Esophagus squamous epithelium (tissue), 5 donors: ENCODE results near the gene CROCC2. TPM values are rescaled to one million over a fixed set of nuclear protein-coding genes. Genes with fewer than 3 reads are reported as not detected.

Source experiments
- DNase-seq: peaks from one replicate; lab custom pipeline; 2025; lab: John Stamatoyannopoulos, UW
- H3K27ac ChIP-seq, 4 donors: fragments of 200-600 bp; sonication (generic); one replicate each; pipeline ENCODE4 v1.5.1; 2016 to 2019; ENCODE audit warnings: mild to moderate bottlenecking in 1 of 4
- H3K27me3 ChIP-seq, 4 donors: fragments of 200-600 bp; sonication (generic); 1 replicate in 3 of 4; 2 replicates in 1 of 4; pipeline versions ENCODE4 v1.5.1 to v1.6.0; 2017 to 2021; ENCODE audit warnings: antibody characterized with exemption in 1 of 4
- H3K36me3 ChIP-seq, 3 donors: fragments of 200-600 bp; sonication (generic); one replicate each; pipeline ENCODE4 v1.5.1; 2016 to 2019
- H3K4me1 ChIP-seq, 3 donors: fragments of 200-600 bp; sonication (generic); one replicate each; pipeline ENCODE4 v1.5.1; 2017 to 2019
- H3K4me3 ChIP-seq, 4 donors: fragments of 200-600 bp; sonication (generic); 1 replicate in 3 of 4; 2 replicates in 1 of 4; pipeline ENCODE4 v1.5.1; 2016 to 2019; ENCODE audit warnings: mild to moderate bottlenecking in 2 of 4, moderate library complexity in 1 of 4
- H3K9me3 ChIP-seq, 3 donors: fragments of 200-600 bp; sonication (generic); one replicate each; pipeline ENCODE4 v1.5.1; 2016 to 2019
- POLR2A ChIP-seq, 4 donors: fragments of 450-650 bp; IDR thresholded peaks; one replicate each; pipeline ENCODE4 v1.6.1; 2017; ENCODE audit warnings: antibody characterized with exemption in 4 of 4, mild to moderate bottlenecking in 4 of 4, moderate library complexity in 3 of 4
- WGBS, 2 donors: methylation state at CpG; one replicate each; pipeline ENCODE4 v1.1.5; 2018; 5-methylcytosine and 5-hydroxymethylcytosine counted together
- intact Hi-C: fragments of 100-400 bp; cut with DNase I; formaldehyde crosslinking; loops from one replicate; pipeline ENCODE4 v1.15.0; 2022
- total RNA-seq, 4 donors: library from RNA; depleted of rRNA; stranded (reverse); fragments of >200 nt; gene quantifications; one replicate each; pipeline ENCODE4 v1.1.0, GENCODE V29; 2016
- TF ChIP-seq, protein P1 (sequence below), 6 experiments: fragments of 450-650 bp in 4 of 6; fragments of 200-600 bp in 2 of 6; sonication (generic) in 2 of 6; IDR thresholded peaks; one replicate each; pipeline ENCODE4 v1.5.1; 2016 to 2019; ENCODE audit warnings: antibody characterized with exemption in 6 of 6, mild to moderate bottlenecking in 4 of 6, moderate library complexity in 4 of 6
- donor health status: DM: yes; HTN: yes; CAD: no.

The CROCC2 gene
- total RNA-seq, 4 donors from 2014 or later, result not detected

GRCh38 chr2:240948086-240948485 lies 42.0 kb downstream of the CROCC2 start:
- Histone ChIP-seq H3K4me1 (peaks cover 10 to 15% (median 12%) of the 10 kb centered on the region in 3 donors), H3K27me3 (peaks cover 0 to 8% (median 0%) of the 10 kb centered on the region in 4 donors), H3K36me3 (no peaks in the 10 kb centered on the region), H3K9me3 (peaks cover 0 to 11% (median 0%) of the 10 kb centered on the region in 3 donors), H3K27ac (no peak overlapping the region), H3K4me3 (no peak overlapping the region)
- no peak for TF ChIP-seq POLR2A (IDR thresholded peaks at IDR 0.05)
- TF ChIP-seq, protein P1, sequence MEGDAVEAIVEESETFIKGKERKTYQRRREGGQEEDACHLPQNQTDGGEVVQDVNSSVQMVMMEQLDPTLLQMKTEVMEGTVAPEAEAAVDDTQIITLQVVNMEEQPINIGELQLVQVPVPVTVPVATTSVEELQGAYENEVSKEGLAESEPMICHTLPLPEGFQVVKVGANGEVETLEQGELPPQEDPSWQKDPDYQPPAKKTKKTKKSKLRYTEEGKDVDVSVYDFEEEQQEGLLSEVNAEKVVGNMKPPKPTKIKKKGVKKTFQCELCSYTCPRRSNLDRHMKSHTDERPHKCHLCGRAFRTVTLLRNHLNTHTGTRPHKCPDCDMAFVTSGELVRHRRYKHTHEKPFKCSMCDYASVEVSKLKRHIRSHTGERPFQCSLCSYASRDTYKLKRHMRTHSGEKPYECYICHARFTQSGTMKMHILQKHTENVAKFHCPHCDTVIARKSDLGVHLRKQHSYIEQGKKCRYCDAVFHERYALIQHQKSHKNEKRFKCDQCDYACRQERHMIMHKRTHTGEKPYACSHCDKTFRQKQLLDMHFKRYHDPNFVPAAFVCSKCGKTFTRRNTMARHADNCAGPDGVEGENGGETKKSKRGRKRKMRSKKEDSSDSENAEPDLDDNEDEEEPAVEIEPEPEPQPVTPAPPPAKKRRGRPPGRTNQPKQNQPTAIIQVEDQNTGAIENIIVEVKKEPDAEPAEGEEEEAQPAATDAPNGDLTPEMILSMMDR (IDR thresholded peaks at IDR 0.05), result no peak
- intact Hi-C loops, result no loop called here
- no peak for DNase-seq
- WGBS, 2 donors, result 95 to 96% methylated on average over 6 to 7 of the region's 8 CpGs

GRCh38 chr2:240948905-240949790 lies 43.0 kb downstream of the CROCC2 start:
- peaks cover 0 to 11% (median 0%) of the 10 kb centered on the region in 3 donors for H3K9me3 ChIP-seq
- no peaks in the 10 kb centered on the region for H3K36me3 ChIP-seq
- H3K27me3 ChIP-seq, result peaks cover 0 to 8% (median 0%) of the 10 kb centered on the region in 4 donors
- no peak for TF ChIP-seq POLR2A (IDR thresholded peaks at IDR 0.05)
- TF ChIP-seq, protein P1 (IDR thresholded peaks at IDR 0.05), result no peak
- H3K4me1 ChIP-seq, result peaks cover 10 to 15% (median 12%) of the 10 kb centered on the region in 3 donors
- H3K27ac ChIP-seq, result no peak overlapping the region
- intact Hi-C loops, result no loop called here
- no peak overlapping the region for H3K4me3 ChIP-seq
- DNase-seq, result no peak
- WGBS, 2 donors, result 90 to 91% methylated on average over 13 to 16 of the region's 23 CpGs

- Histone ChIP-seq H3K9me3 (peaks cover 0 to 11% (median 0%) of the 10 kb centered on the region in 3 donors), H3K36me3 (no peaks in the 10 kb centered on the region), H3K4me3 (no peak overlapping the region), H3K27me3 (peaks cover 0 to 15% (median 0%) of the 10 kb centered on the region in 4 donors), H3K27ac (no peak overlapping the region), H3K4me1 (peaks cover 10 to 15% (median 12%) of the 10 kb centered on the region in 3 donors)
- DNase-seq, result no peak
- intact Hi-C loops, result no loop called here
- 85 to 87% methylated on average over 8 of the region's 14 CpGs for WGBS, 2 donors
- TF ChIP-seq, protein P1 (IDR thresholded peaks at IDR 0.05), result no peak
Measured at GRCh38 chr2:240949791-240950705, 43.9 kb downstream of the CROCC2 start.

DNA sequence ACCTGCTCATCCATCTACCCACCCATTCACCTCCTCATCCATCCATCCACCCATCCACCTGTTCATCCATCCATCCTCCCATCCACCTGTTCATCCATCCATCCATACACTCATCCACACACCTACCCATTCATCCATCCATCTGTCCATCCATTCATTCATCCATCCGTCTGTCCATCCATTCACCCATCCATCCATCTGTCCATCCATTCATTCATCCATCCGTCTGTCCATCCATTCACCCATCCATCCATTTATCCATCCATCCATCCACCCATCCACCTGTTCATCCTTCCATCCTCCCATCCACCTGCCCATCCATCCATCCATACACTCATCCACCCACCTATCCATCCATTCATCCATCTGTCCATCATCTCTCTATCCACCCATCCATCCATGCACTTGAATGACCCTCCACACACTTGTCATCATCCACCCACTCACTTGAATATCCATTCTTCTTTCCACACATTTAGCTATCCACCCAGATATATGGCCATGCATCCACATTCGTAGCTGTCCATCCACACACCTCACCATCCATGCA lies 45.0 kb downstream of the CROCC2 start:
- Histone ChIP-seq H3K36me3 (no peaks in the 10 kb centered on the region), H3K4me1 (peaks cover 10 to 12% (median 11%) of the 10 kb centered on the region in 3 donors), H3K9me3 (peaks cover 0 to 11% (median 0%) of the 10 kb centered on the region in 3 donors), H3K27ac (no peak overlapping the region), H3K27me3 (peaks cover 0 to 26% (median 0%) of the 10 kb centered on the region in 4 donors), H3K4me3 (no peak overlapping the region)
- intact Hi-C loops, result no loop called here
- 87 to 88% methylated on average over 3 of the region's 3 CpGs for WGBS, 2 donors
- no peak for TF ChIP-seq POLR2A (IDR thresholded peaks at IDR 0.05)
- TF ChIP-seq, protein P1 (IDR thresholded peaks at IDR 0.05), result no peak
- no peak for DNase-seq
